HEK293 (cell line): ENCODE results near the gene RAB13.

ENCODE experiments used
- BCL11A ChIP-seq: fragments of 450-650 bp; formaldehyde crosslinking; IDR thresholded peaks from 2 replicates; pipeline ENCODE4 v1.5.1; 2016; ENCODE audit warnings: low read depth, missing biosample characterization, missing genetic modification characterization
- GLI4 ChIP-seq: fragments of 450-650 bp; formaldehyde crosslinking; IDR thresholded peaks from 2 replicates; pipeline ENCODE4 v1.5.1; 2016; ENCODE audit warnings: missing biosample characterization, missing genetic modification characterization
- HIC1 ChIP-seq: fragments of 450-650 bp; formaldehyde crosslinking; IDR thresholded peaks from 2 replicates; pipeline ENCODE4 v1.5.1; 2016; ENCODE audit warnings: missing biosample characterization, missing genetic modification characterization
- KLF16 ChIP-seq: fragments of 450-650 bp; formaldehyde crosslinking; IDR thresholded peaks from 2 replicates; pipeline ENCODE4 v1.5.1; 2017; ENCODE audit warnings: missing biosample characterization, missing genetic modification characterization
- MEIS1 ChIP-seq: sonication (generic); formaldehyde crosslinking; IDR thresholded peaks from 2 replicates; pipeline ENCODE4 v1.8.1; 2022; ENCODE audit warnings: missing genetic modification reagents, mild to moderate bottlenecking, borderline replicate concordance
- OVOL3 ChIP-seq: fragments of 450-650 bp; formaldehyde crosslinking; IDR thresholded peaks from 2 replicates; pipeline ENCODE4 v1.5.1; 2016; ENCODE audit warnings: missing biosample characterization, missing genetic modification characterization
- RBAK ChIP-seq: fragments of 450-650 bp; formaldehyde crosslinking; IDR thresholded peaks from 2 replicates; pipeline ENCODE4 v1.5.1; 2016; ENCODE audit warnings: missing biosample characterization, missing genetic modification characterization
- SALL2 ChIP-seq: fragments of 450-650 bp; formaldehyde crosslinking; IDR thresholded peaks from 2 replicates; pipeline ENCODE4 v1.5.0; 2017; ENCODE audit warnings: missing biosample characterization, mild to moderate bottlenecking, missing genetic modification characterization, borderline replicate concordance
- SCRT1 ChIP-seq: fragments of 450-650 bp; formaldehyde crosslinking; IDR thresholded peaks from 2 replicates; pipeline ENCODE4 v1.5.1; 2016; ENCODE audit warnings: missing biosample characterization, missing genetic modification characterization, borderline replicate concordance
- SP2 ChIP-seq: fragments of 450-650 bp; formaldehyde crosslinking; IDR thresholded peaks from 2 replicates; pipeline ENCODE4 v1.5.1; 2016; ENCODE audit warnings: missing biosample characterization, missing genetic modification characterization
- SP3 ChIP-seq: fragments of 450-650 bp; formaldehyde crosslinking; IDR thresholded peaks from 2 replicates; pipeline ENCODE4 v1.5.1; 2016; ENCODE audit warnings: missing biosample characterization, missing genetic modification characterization
- TSHZ1 ChIP-seq: fragments of 450-650 bp; formaldehyde crosslinking; IDR thresholded peaks from 2 replicates; pipeline ENCODE4 v1.5.1; 2016; ENCODE audit warnings: missing biosample characterization, missing genetic modification characterization, borderline replicate concordance
- WT1 ChIP-seq: fragments of 450-650 bp; formaldehyde crosslinking; IDR thresholded peaks from 2 replicates; pipeline ENCODE4 v1.5.1; 2016; ENCODE audit warnings: missing biosample characterization, missing genetic modification characterization
- YY1 ChIP-seq: fragments of 450-650 bp; formaldehyde crosslinking; IDR thresholded peaks from 2 replicates; pipeline ENCODE4 v1.5.1; 2018; ENCODE audit warnings: missing biosample characterization, missing genetic modification characterization
- ZNF132 ChIP-seq: fragments of 450-650 bp; formaldehyde crosslinking; IDR thresholded peaks from 2 replicates; pipeline ENCODE4 v1.5.1; 2017; ENCODE audit warnings: missing biosample characterization, missing genetic modification characterization, borderline replicate concordance
- ZNF138 ChIP-seq: fragments of 450-650 bp; formaldehyde crosslinking; IDR thresholded peaks from 2 replicates; pipeline ENCODE4 v1.5.1; 2016; ENCODE audit warnings: missing biosample characterization, missing genetic modification characterization, borderline replicate concordance
- ZNF211 ChIP-seq: fragments of 450-650 bp; formaldehyde crosslinking; IDR thresholded peaks from 2 replicates; pipeline ENCODE4 v1.5.1; 2016; ENCODE audit warnings: low read depth, missing biosample characterization, missing genetic modification characterization
- ZNF223 ChIP-seq: fragments of 450-650 bp; formaldehyde crosslinking; IDR thresholded peaks from 2 replicates; pipeline ENCODE4 v1.5.1; 2016; ENCODE audit warnings: missing biosample characterization, missing genetic modification characterization
- ZNF335 ChIP-seq: fragments of 450-650 bp; formaldehyde crosslinking; conservative IDR thresholded peaks from 2 replicates; pipeline ENCODE4 v1.5.1; 2016; ENCODE audit warnings: missing biosample characterization, missing genetic modification characterization
- ZNF341 ChIP-seq: fragments of 450-650 bp; formaldehyde crosslinking; IDR thresholded peaks from 2 replicates; pipeline ENCODE4; 2016; ENCODE audit warnings: low read depth, missing biosample characterization, missing genetic modification characterization
- ZNF37A ChIP-seq: fragments of 450-650 bp; IDR thresholded peaks from 2 replicates; pipeline ENCODE4 v1.5.1; 2018; ENCODE audit warnings: missing biosample characterization, missing genetic modification characterization
- ZNF426 ChIP-seq: fragments of 450-650 bp; formaldehyde crosslinking; IDR thresholded peaks from 2 replicates; pipeline ENCODE4 v1.5.1; 2017; ENCODE audit warnings: missing biosample characterization, missing genetic modification characterization, mild to moderate bottlenecking, inconsistent platforms, moderate library complexity
- ZNF529 ChIP-seq: fragments of 450-650 bp; formaldehyde crosslinking; IDR thresholded peaks from 2 replicates; pipeline ENCODE4 v1.5.1; 2017; ENCODE audit warnings: missing genetic modification characterization, missing biosample characterization; ENCODE audit not compliant: insufficient replicate concordance
- ZNF549 ChIP-seq: fragments of 450-650 bp; IDR thresholded peaks from 2 replicates; pipeline ENCODE4 v1.5.1; 2018; ENCODE audit warnings: missing biosample characterization, missing genetic modification characterization, mild to moderate bottlenecking, inconsistent platforms, moderate library complexity
- ZNF580 ChIP-seq: fragments of 450-650 bp; formaldehyde crosslinking; IDR thresholded peaks from 2 replicates; pipeline ENCODE4 v1.5.1; 2016; ENCODE audit warnings: missing biosample characterization, missing genetic modification characterization
- ZNF600 ChIP-seq: fragments of 450-650 bp; formaldehyde crosslinking; IDR thresholded peaks from 2 replicates; pipeline ENCODE4 v1.5.1; 2016; ENCODE audit warnings: missing biosample characterization, missing genetic modification characterization
- ZNF621 ChIP-seq: fragments of 450-650 bp; formaldehyde crosslinking; IDR thresholded peaks from 2 replicates; pipeline ENCODE4 v1.5.1; 2017; ENCODE audit warnings: missing biosample characterization, missing genetic modification characterization
- ZNF670 ChIP-seq: fragments of 450-650 bp; formaldehyde crosslinking; IDR thresholded peaks from 2 replicates; pipeline ENCODE4 v1.5.1; 2016; ENCODE audit warnings: missing biosample characterization, missing genetic modification characterization, low read depth
- ZNF704 ChIP-seq: fragments of 450-650 bp; formaldehyde crosslinking; IDR thresholded peaks from 2 replicates; pipeline ENCODE4 v1.5.1; 2016; ENCODE audit warnings: missing biosample characterization, missing genetic modification characterization
- ZNF76 ChIP-seq: fragments of 450-650 bp; formaldehyde crosslinking; IDR thresholded peaks from 2 replicates; pipeline ENCODE4; 2016; ENCODE audit warnings: low read depth, missing biosample characterization, missing genetic modification characterization, borderline replicate concordance
- ZNF776 ChIP-seq: fragments of 450-650 bp; formaldehyde crosslinking; IDR thresholded peaks from 2 replicates; pipeline ENCODE4 v1.5.0; 2017; ENCODE audit warnings: missing biosample characterization, missing genetic modification characterization, borderline replicate concordance
- ZNF785 ChIP-seq: fragments of 450-650 bp; formaldehyde crosslinking; IDR thresholded peaks from 2 replicates; pipeline ENCODE4 v1.5.1; 2016; ENCODE audit warnings: missing biosample characterization, missing genetic modification characterization
- ZSCAN16 ChIP-seq: fragments of 450-650 bp; formaldehyde crosslinking; IDR thresholded peaks from 2 replicates; pipeline ENCODE4 v1.5.1; 2016; ENCODE audit warnings: missing biosample characterization, missing genetic modification characterization
- ZSCAN5A ChIP-seq: fragments of 450-650 bp; formaldehyde crosslinking; IDR thresholded peaks from 2 replicates; pipeline ENCODE4 v1.5.1; 2016; ENCODE audit warnings: missing biosample characterization, missing genetic modification characterization

RAB13 gene

GRCh38 chr1:153985341-153985912 lies 712 bp downstream of the RAB13 start (continued):
- TF ChIP-seq WT1 (tag by site-specific recombination) (0 out of 2 replicates have a peak, but pooled peaks have one; percentile 19), GLI4 (tag by site-specific recombination) (no peak), RBAK (tag by site-specific recombination) (no peak), TSHZ1 (tag by site-specific recombination) (no peak), ZNF776 (tag by site-specific recombination) (no peak), ZSCAN16 (no peak), ZNF132 (tag by site-specific recombination) (no peak), ZSCAN5A (tag by site-specific recombination) (no peak), ZNF426 (no peak), HIC1 (tag by site-specific recombination) (no peak), SP2 (tag by site-specific recombination) (no peak), ZNF76 (tag by site-specific recombination) (peak; percentile 45; the same call in 1 of the 2 replicates), ZNF621 (tag by site-specific recombination) (no peak), ZNF670 (tag by site-specific recombination) (no peak), ZNF785 (tag by site-specific recombination) (no peak), ZNF211 (tag by site-specific recombination) (no peak), YY1 (tag by site-specific recombination) (no peak), OVOL3 (no peak), ZNF529 (no peak), ZNF580 (tag by site-specific recombination) (no peak), ZNF600 (tag by site-specific recombination) (peak; percentile 42; the same call in 1 of the 2 replicates), ZNF37A (tag by site-specific recombination) (no peak), ZNF549 (tag by site-specific recombination) (no peak), ZNF704 (tag by site-specific recombination) (no peak), SALL2 (tag by site-specific recombination) (no peak), BCL11A (tag by site-specific recombination) (no peak), ZNF341 (tag by site-specific recombination) (no peak), ZNF223 (tag by site-specific recombination) (no peak), SCRT1 (tag by site-specific recombination) (no peak), ZNF138 (tag by site-specific recombination) (no peak), MEIS1 (CRISPR knock-in tag) (no peak), SP3 (tag by site-specific recombination) (no peak), ZNF335 (tag by site-specific recombination) (peak; percentile 23; the same call in 1 of the 2 replicates), KLF16 (tag by site-specific recombination) (no peak)
